ENCODE measurements around the gene ZNF532.

DNA sequence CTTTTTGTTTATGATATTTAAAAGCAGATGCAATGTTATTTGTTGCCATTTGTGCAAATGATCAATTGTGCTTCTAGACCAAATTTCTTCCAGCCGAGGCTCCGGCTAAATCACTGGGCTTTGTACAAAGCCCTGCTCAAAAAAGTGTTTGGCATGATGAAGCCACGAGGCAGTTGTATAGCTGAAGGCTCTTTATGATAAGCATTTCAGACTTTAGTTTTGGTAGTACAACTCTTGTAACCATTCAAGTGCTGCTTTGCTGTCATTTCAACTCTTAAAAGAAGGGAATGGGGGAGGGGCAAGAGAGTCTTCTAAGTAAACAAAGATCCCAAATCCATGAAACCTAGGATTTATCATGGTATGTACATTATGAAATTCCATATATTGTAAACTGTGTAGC lies 3.3 kb upstream of the ZNF532 start:
- TF ChIP-seq, protein P1, sequence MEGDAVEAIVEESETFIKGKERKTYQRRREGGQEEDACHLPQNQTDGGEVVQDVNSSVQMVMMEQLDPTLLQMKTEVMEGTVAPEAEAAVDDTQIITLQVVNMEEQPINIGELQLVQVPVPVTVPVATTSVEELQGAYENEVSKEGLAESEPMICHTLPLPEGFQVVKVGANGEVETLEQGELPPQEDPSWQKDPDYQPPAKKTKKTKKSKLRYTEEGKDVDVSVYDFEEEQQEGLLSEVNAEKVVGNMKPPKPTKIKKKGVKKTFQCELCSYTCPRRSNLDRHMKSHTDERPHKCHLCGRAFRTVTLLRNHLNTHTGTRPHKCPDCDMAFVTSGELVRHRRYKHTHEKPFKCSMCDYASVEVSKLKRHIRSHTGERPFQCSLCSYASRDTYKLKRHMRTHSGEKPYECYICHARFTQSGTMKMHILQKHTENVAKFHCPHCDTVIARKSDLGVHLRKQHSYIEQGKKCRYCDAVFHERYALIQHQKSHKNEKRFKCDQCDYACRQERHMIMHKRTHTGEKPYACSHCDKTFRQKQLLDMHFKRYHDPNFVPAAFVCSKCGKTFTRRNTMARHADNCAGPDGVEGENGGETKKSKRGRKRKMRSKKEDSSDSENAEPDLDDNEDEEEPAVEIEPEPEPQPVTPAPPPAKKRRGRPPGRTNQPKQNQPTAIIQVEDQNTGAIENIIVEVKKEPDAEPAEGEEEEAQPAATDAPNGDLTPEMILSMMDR (IDR thresholded peaks at IDR 0.05): no peak
- TF ChIP-seq EP300 (IDR thresholded peaks at IDR 0.05): no peak

Measured in tibial nerve (tissue), 4 donors.